C4-2B (cell line): ENCODE data around the gene MSI2.

Experiments
- CTCF ChIP-seq: fragments of 450-650 bp; conservative IDR thresholded peaks from 2 replicates; pipeline ENCODE4 v1.5.1; 2017; ENCODE audit warnings: mild to moderate bottlenecking
- ZFX ChIP-seq: fragments of 450-650 bp; IDR thresholded peaks from 2 replicates; pipeline ENCODE4 v1.6.1; 2017

- TF ChIP-seq CTCF (no peak), ZFX (no peak)
Observed at GRCh38 chr17:57461082-57461481, 204.8 kb downstream of the MSI2 start.
